ENCODE data around the gene TMTC4. TPM values are rescaled to one million over a fixed set of nuclear protein-coding genes. Genes with fewer than 3 reads are reported as not detected.

TMTC4 gene
- polyA plus RNA-seq, 2 of the 4 experiments (the other 2 are of a cell fraction): 15.6 to 17.5 TPM

GRCh38 chr13:100588331-100589177, 86.0 kb downstream of the TMTC4 start, which contains the start of gene GGACT:
GGACT (minus strand) TSS chr13:100588789; CDS start chr13:100532591, 56,198 bp downstream.
- H3K27ac ChIP-seq: peak within 1 kb of the TSS; percentile 86 to 96
- ChIA-PET CTCF (interaction anchor here (1.1 to 4.2 kb wide), 6 partner anchors 8 to 29 kb away, joined by 3 to 27 read pairs (median 4); no protein-coding TSS in a partner anchor), POLR2A (no interaction called here)
- FAIRE-seq: no peak
- DNase-seq (ENCODE audit: low read depth in 1 of 2, low spot score in 1 of 2): peak; percentile 62 to 73
- no peaks in the 10 kb centered on the region for H3K9me3 ChIP-seq
- 0 out of 3 replicates have a peak, but pooled peaks cover 4% of the 10 kb centered on the region for H3K4me1 ChIP-seq
- peak; percentile 27; the same call in 1 of the 2 replicates for TF ChIP-seq ATOH8 (CRISPR knock-in tag; IDR thresholded peaks at IDR 0.05; ENCODE audit: low read depth)
- TF ChIP-seq FOSL2 (IDR thresholded peaks at IDR 0.05): no peak
- TF ChIP-seq FOSL2 (CRISPR knock-in tag; IDR thresholded peaks at IDR 0.05): no peak
- 0 out of 2 replicates have a peak, but pooled peaks have one; percentile 4 for TF ChIP-seq USF2 (IDR thresholded peaks at IDR 0.05)
- TF ChIP-seq CTCF (IDR thresholded peaks at IDR 0.05): peak; percentile 67
- no peak for TF ChIP-seq ESRRA (IDR thresholded peaks at IDR 0.05; ENCODE audit: borderline replicate concordance, low read length)
- peak; percentile 49 for TF ChIP-seq POLR2A (IDR thresholded peaks at IDR 0.05; ENCODE audit: low read length)
- TF ChIP-seq MYC (IDR thresholded peaks at IDR 0.05; ENCODE audit: borderline replicate concordance, low read length): peak; percentile 64; the same call in 1 of the 2 replicates
- TF ChIP-seq BCL3 (IDR thresholded peaks at IDR 0.05): peak; percentile 47; the same call in 1 of the 3 replicates
- 0 out of 2 replicates have a peak, but pooled peaks have one; percentile 36 for TF ChIP-seq HEYL (CRISPR knock-in tag; IDR thresholded peaks at IDR 0.05)
- TF ChIP-seq TP53 (CRISPR knock-in tag; IDR thresholded peaks at IDR 0.05): peak; percentile 52; the same call in 1 of the 2 replicates
- TF ChIP-seq E2F6 (IDR thresholded peaks at IDR 0.05; ENCODE audit: borderline replicate concordance, low read depth): peak; percentile 97
- TF ChIP-seq MAX (IDR thresholded peaks at IDR 0.05): peak; percentile 99
- no peak for TF ChIP-seq HES2 (IDR thresholded peaks at IDR 0.05)
- TF ChIP-seq PHF8 (IDR thresholded peaks at IDR 0.05; ENCODE audit: borderline replicate concordance, low read depth): peak; percentile 48; the same call in 1 of the 2 replicates
- no peak for TF ChIP-seq GATA3 (IDR thresholded peaks at IDR 0.05; ENCODE audit: borderline replicate concordance)
- peak; percentile 34 to 77; a peak in 3 of 5 replicates for TF ChIP-seq JUN (IDR thresholded peaks at IDR 0.05)
- TF ChIP-seq NPAS2 (CRISPR knock-in tag; IDR thresholded peaks at IDR 0.05; ENCODE audit: borderline replicate concordance): 0 out of 2 replicates have a peak, but pooled peaks have one; percentile 22
- TF ChIP-seq SMC3 (IDR thresholded peaks at IDR 0.05): peak; percentile 33; the same call in 2 of the 3 replicates
- ATAC-seq: peak; percentile 99 to 100
- peak within 1 kb of the TSS; percentile 85 for H3K4me3 ChIP-seq
- peak within 1 kb of the TSS; percentile 75 for H3K4me2 ChIP-seq
- WGBS (ENCODE audit: missing lambda C conversion rate): 5% methylated on average over 21 of the region's 82 CpGs
